Measurements from ENCODE around the gene SMC4.

DNA sequence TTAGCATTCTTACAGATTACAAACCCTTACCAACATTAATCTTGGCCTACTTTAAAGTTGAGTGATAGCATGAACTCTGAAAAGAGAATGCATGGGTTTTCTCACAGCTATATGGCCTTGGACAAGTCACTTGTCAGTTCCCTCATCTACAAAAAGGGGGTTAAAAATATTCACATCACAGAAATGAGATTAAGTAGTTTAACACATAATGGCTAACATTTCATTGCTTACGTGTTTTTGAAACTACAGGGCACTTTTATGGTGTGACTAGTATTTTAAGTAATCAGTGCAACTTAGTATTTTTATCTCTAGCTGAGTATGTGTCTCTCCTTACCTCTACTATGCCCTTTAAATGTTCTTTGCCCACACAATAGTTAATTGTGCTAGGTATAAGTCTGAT, 36.3 kb downstream of the SMC4 start:
- no peak for TF ChIP-seq RAD21 (conservative IDR thresholded peaks at IDR 0.05 in 1 of 2, IDR thresholded peaks at IDR 0.05 in 1 of 2)
- TF ChIP-seq, protein P1, sequence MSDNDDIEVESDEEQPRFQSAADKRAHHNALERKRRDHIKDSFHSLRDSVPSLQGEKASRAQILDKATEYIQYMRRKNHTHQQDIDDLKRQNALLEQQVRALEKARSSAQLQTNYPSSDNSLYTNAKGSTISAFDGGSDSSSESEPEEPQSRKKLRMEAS (IDR thresholded peaks at IDR 0.05): no peak
- no peak for TF ChIP-seq CHD4 (IDR thresholded peaks at IDR 0.05; ENCODE audit: borderline replicate concordance)
- TF ChIP-seq, protein P2, sequence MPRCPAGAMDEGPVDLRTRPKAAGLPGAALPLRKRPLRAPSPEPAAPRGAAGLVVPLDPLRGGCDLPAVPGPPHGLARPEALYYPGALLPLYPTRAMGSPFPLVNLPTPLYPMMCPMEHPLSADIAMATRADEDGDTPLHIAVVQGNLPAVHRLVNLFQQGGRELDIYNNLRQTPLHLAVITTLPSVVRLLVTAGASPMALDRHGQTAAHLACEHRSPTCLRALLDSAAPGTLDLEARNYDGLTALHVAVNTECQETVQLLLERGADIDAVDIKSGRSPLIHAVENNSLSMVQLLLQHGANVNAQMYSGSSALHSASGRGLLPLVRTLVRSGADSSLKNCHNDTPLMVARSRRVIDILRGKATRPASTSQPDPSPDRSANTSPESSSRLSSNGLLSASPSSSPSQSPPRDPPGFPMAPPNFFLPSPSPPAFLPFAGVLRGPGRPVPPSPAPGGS (IDR thresholded peaks at IDR 0.05): no peak
- TF ChIP-seq TP53 (CRISPR knock-in tag; IDR thresholded peaks at IDR 0.05): no peak
- TF ChIP-seq POLR2A (IDR thresholded peaks at IDR 0.05; ENCODE audit: low read length): no peak
- no peak for TF ChIP-seq CEBPB (IDR thresholded peaks at IDR 0.05)
- TF ChIP-seq, protein P3, sequence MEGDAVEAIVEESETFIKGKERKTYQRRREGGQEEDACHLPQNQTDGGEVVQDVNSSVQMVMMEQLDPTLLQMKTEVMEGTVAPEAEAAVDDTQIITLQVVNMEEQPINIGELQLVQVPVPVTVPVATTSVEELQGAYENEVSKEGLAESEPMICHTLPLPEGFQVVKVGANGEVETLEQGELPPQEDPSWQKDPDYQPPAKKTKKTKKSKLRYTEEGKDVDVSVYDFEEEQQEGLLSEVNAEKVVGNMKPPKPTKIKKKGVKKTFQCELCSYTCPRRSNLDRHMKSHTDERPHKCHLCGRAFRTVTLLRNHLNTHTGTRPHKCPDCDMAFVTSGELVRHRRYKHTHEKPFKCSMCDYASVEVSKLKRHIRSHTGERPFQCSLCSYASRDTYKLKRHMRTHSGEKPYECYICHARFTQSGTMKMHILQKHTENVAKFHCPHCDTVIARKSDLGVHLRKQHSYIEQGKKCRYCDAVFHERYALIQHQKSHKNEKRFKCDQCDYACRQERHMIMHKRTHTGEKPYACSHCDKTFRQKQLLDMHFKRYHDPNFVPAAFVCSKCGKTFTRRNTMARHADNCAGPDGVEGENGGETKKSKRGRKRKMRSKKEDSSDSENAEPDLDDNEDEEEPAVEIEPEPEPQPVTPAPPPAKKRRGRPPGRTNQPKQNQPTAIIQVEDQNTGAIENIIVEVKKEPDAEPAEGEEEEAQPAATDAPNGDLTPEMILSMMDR (IDR thresholded peaks at IDR 0.05): no peak
- no peak for TF ChIP-seq KDM1A (IDR thresholded peaks at IDR 0.05; ENCODE audit: low read depth)
